ENCODE measurements around the gene AGBL1. TPM values are rescaled to one million over a fixed set of nuclear protein-coding genes. Genes with fewer than 3 reads are reported as not detected.

AGBL1 gene
- total RNA-seq, 2 experiments from 2014 or later = not detected

GRCh38 chr15:86278586-86278985 is 198.9 kb downstream of the AGBL1 start:
- Mint-ChIP-seq H3K9me3 (no peaks in the 10 kb centered on the region), H3K27me3 (ENCODE audit: low read depth) (peaks cover 4% of the 10 kb centered on the region), H3K4me3 (no peak overlapping the region), H3K4me1 (ENCODE audit: low read depth) (no peaks in the 10 kb centered on the region), H3K36me3 (ENCODE audit: low read depth) (no peaks in the 10 kb centered on the region), H3K27ac (no peak overlapping the region)
- no peak for DNase-seq
- intact Hi-C loops (cut with micrococcal nuclease) = no loop called here
- CTCF ChIA-PET = no interaction called here

GRCh38 chr15:86284635-86285034 is 205.0 kb downstream of the AGBL1 start:
- H3K4me3 Mint-ChIP-seq = no peak overlapping the region
- no peaks in the 10 kb centered on the region for H3K36me3 Mint-ChIP-seq (ENCODE audit: low read depth)
- H3K27ac Mint-ChIP-seq = no peak overlapping the region
- H3K4me1 Mint-ChIP-seq (ENCODE audit: low read depth) = no peaks in the 10 kb centered on the region
- no peak for DNase-seq
- H3K27me3 Mint-ChIP-seq (ENCODE audit: low read depth) = no peaks in the 10 kb centered on the region
- intact Hi-C loops (cut with micrococcal nuclease) = no loop called here
- CTCF ChIA-PET = no interaction called here
- H3K9me3 Mint-ChIP-seq = peaks cover 1% of the 10 kb centered on the region

GRCh38 chr15:86295511-86295910 is 215.8 kb downstream of the AGBL1 start:
- Mint-ChIP-seq H3K4me3 (no peak overlapping the region), H3K4me1 (ENCODE audit: low read depth) (no peaks in the 10 kb centered on the region), H3K9me3 (no peaks in the 10 kb centered on the region), H3K27me3 (ENCODE audit: low read depth) (peaks cover 22% of the 10 kb centered on the region), H3K36me3 (ENCODE audit: low read depth) (no peaks in the 10 kb centered on the region), H3K27ac (no peak overlapping the region)
- CTCF ChIA-PET = no interaction called here
- no peak for DNase-seq
- intact Hi-C loops (cut with micrococcal nuclease) = no loop called here

GRCh38 chr15:86296769-86297168 is 217.1 kb downstream of the AGBL1 start:
- CTCF ChIA-PET = no interaction called here
- no peaks in the 10 kb centered on the region for H3K9me3 Mint-ChIP-seq
- H3K4me1 Mint-ChIP-seq (ENCODE audit: low read depth) = no peaks in the 10 kb centered on the region
- H3K4me3 Mint-ChIP-seq = no peak overlapping the region
- H3K36me3 Mint-ChIP-seq (ENCODE audit: low read depth) = no peaks in the 10 kb centered on the region
- intact Hi-C loops (cut with micrococcal nuclease) = no loop called here
- no peak for DNase-seq
- H3K27me3 Mint-ChIP-seq (ENCODE audit: low read depth) = peaks cover 19% of the 10 kb centered on the region
- no peak overlapping the region for H3K27ac Mint-ChIP-seq

GRCh38 chr15:86300390-86301125 is 220.9 kb downstream of the AGBL1 start:
- no peak for DNase-seq

GRCh38 chr15:86311568-86312280 is 232.1 kb downstream of the AGBL1 start:
- DNase-seq = no peak
- Mint-ChIP-seq H3K36me3 (ENCODE audit: low read depth) (no peaks in the 10 kb centered on the region), H3K9me3 (no peaks in the 10 kb centered on the region), H3K27ac (no peak overlapping the region), H3K27me3 (ENCODE audit: low read depth) (peaks cover 29% of the 10 kb centered on the region), H3K4me3 (no peak overlapping the region), H3K4me1 (ENCODE audit: low read depth) (peaks cover 5% of the 10 kb centered on the region)
- CTCF ChIA-PET = no interaction called here
- intact Hi-C loops (cut with micrococcal nuclease) = no loop called here

More at GRCh38 chr15:86300390-86301125, 220.9 kb downstream of the AGBL1 start:
- Mint-ChIP-seq H3K4me1 (ENCODE audit: low read depth) (no peaks in the 10 kb centered on the region), H3K36me3 (ENCODE audit: low read depth) (no peaks in the 10 kb centered on the region), H3K9me3 (no peaks in the 10 kb centered on the region), H3K27ac (no peak overlapping the region), H3K4me3 (no peak overlapping the region), H3K27me3 (ENCODE audit: low read depth) (peaks cover 9% of the 10 kb centered on the region)
- CTCF ChIA-PET = no interaction called here
- intact Hi-C loops (cut with micrococcal nuclease) = no loop called here

- no peaks in the 10 kb centered on the region for H3K9me3 Mint-ChIP-seq
- intact Hi-C loops (cut with micrococcal nuclease) = no loop called here
- no peaks in the 10 kb centered on the region for H3K36me3 Mint-ChIP-seq (ENCODE audit: low read depth)
- peaks cover 5% of the 10 kb centered on the region for H3K4me1 Mint-ChIP-seq (ENCODE audit: low read depth)
- peaks cover 33% of the 10 kb centered on the region for H3K27me3 Mint-ChIP-seq (ENCODE audit: low read depth)
- CTCF ChIA-PET = no interaction called here
- no peak overlapping the region for H3K27ac Mint-ChIP-seq
- no peak overlapping the region for H3K4me3 Mint-ChIP-seq
- no peak for DNase-seq
Measured at GRCh38 chr15:86312486-86312885, 232.8 kb downstream of the AGBL1 start.

GRCh38 chr15:86316216-86316615 is 236.5 kb downstream of the AGBL1 start:
- no peak overlapping the region for H3K4me3 Mint-ChIP-seq
- peaks cover 5% of the 10 kb centered on the region for H3K4me1 Mint-ChIP-seq (ENCODE audit: low read depth)
- H3K27me3 Mint-ChIP-seq (ENCODE audit: low read depth) = peaks cover 26% of the 10 kb centered on the region
- no peak overlapping the region for H3K27ac Mint-ChIP-seq
- intact Hi-C loops (cut with micrococcal nuclease) = no loop called here
- CTCF ChIA-PET = interaction anchor here (0.8 kb wide), 1 partner anchor 85 kb away, joined by 4 read pairs; no protein-coding TSS in a partner anchor
- peaks cover 2% of the 10 kb centered on the region for H3K9me3 Mint-ChIP-seq
- no peaks in the 10 kb centered on the region for H3K36me3 Mint-ChIP-seq (ENCODE audit: low read depth)
- no peak for DNase-seq

- H3K27ac Mint-ChIP-seq = no peak overlapping the region
- intact Hi-C loops (cut with micrococcal nuclease) = no loop called here
- no peaks in the 10 kb centered on the region for H3K36me3 Mint-ChIP-seq (ENCODE audit: low read depth)
- CTCF ChIA-PET = no interaction called here
- peaks cover 2% of the 10 kb centered on the region for H3K9me3 Mint-ChIP-seq
- H3K4me1 Mint-ChIP-seq (ENCODE audit: low read depth) = peaks cover 2% of the 10 kb centered on the region
- DNase-seq = no peak
- H3K4me3 Mint-ChIP-seq = no peak overlapping the region
- peaks cover 22% of the 10 kb centered on the region for H3K27me3 Mint-ChIP-seq (ENCODE audit: low read depth)
Measured at GRCh38 chr15:86316726-86317383, 237.2 kb downstream of the AGBL1 start.

GRCh38 chr15:86317384-86317740 is 237.7 kb downstream of the AGBL1 start:
- Mint-ChIP-seq H3K4me1 (ENCODE audit: low read depth) (no peaks in the 10 kb centered on the region), H3K36me3 (ENCODE audit: low read depth) (no peaks in the 10 kb centered on the region), H3K9me3 (peaks cover 2% of the 10 kb centered on the region), H3K27ac (no peak overlapping the region), H3K4me3 (no peak overlapping the region), H3K27me3 (ENCODE audit: low read depth) (peaks cover 19% of the 10 kb centered on the region)
- intact Hi-C loops (cut with micrococcal nuclease) = no loop called here
- DNase-seq = no peak
- CTCF ChIA-PET = no interaction called here

- no peak for DNase-seq
- intact Hi-C loops (cut with micrococcal nuclease) = no loop called here
- CTCF ChIA-PET = no interaction called here
- Mint-ChIP-seq H3K4me1 (ENCODE audit: low read depth) (no peaks in the 10 kb centered on the region), H3K27ac (no peak overlapping the region), H3K4me3 (no peak overlapping the region), H3K27me3 (ENCODE audit: low read depth) (peaks cover 25% of the 10 kb centered on the region), H3K36me3 (ENCODE audit: low read depth) (no peaks in the 10 kb centered on the region), H3K9me3 (peaks cover 2% of the 10 kb centered on the region)
Measured at GRCh38 chr15:86322629-86323028, 243.0 kb downstream of the AGBL1 start.

- Mint-ChIP-seq H3K36me3 (ENCODE audit: low read depth) (peaks cover 2% of the 10 kb centered on the region), H3K4me3 (no peak overlapping the region), H3K4me1 (ENCODE audit: low read depth) (no peaks in the 10 kb centered on the region), H3K27me3 (ENCODE audit: low read depth) (peaks cover 32% of the 10 kb centered on the region), H3K27ac (no peak overlapping the region), H3K9me3 (peaks cover 9% of the 10 kb centered on the region)
- CTCF ChIA-PET = no interaction called here
- no peak for DNase-seq
- intact Hi-C loops (cut with micrococcal nuclease) = no loop called here
Measured at GRCh38 chr15:86327230-86327865, 247.7 kb downstream of the AGBL1 start.

Measured in activated naive CD4-positive, alpha-beta T cell treated with anti-CD3 and anti-CD28 coated beads for 36 hours (primary cell).